Right cardiac atrium (tissue), 5 donors: Measurements from ENCODE around the gene MACROD2. TPM values are rescaled to one million over a fixed set of nuclear protein-coding genes. Genes with fewer than 3 reads are reported as not detected.

Source experiments
- ATAC-seq, 2 donors: fragments of 200-7000 bp; cut with Tn5 transposase; one replicate each; pipeline versions ENCODE4 v1.8.0 to v1.9.1; 2020; ENCODE audit warnings: moderate library complexity in 2 of 2, mild to moderate bottlenecking in 1 of 2
- DNase-seq, 3 donors: peaks; one replicate each; pipeline ENCODE4 v3.0.0-alpha.2; 2020
- H3K27ac ChIP-seq: one replicate; pipeline ENCODE4 v1.5.1; 2013; ENCODE audit warnings: mild to moderate bottlenecking, low read length, control low read depth, moderate library complexity
- H3K27me3 ChIP-seq: one replicate; pipeline ENCODE4 v1.6.1; 2013; ENCODE audit not compliant: control insufficient read depth, insufficient read depth
- H3K4me1 ChIP-seq: one replicate; pipeline ENCODE4 v1.6.1; 2013; ENCODE audit warnings: low read length; ENCODE audit not compliant: control insufficient read depth, insufficient read depth
- H3K4me3 ChIP-seq: one replicate; pipeline ENCODE4 v1.5.1; 2013; ENCODE audit warnings: low read length, control low read depth
- H3K9me3 ChIP-seq: one replicate; pipeline ENCODE4 v1.6.1; 2013; ENCODE audit warnings: low read length; ENCODE audit not compliant: control insufficient read depth
- WGBS: extraction: QIAGEN DNeasy Blood & Tissue Kit; methylation state at CpG from one replicate; pipeline ENCODE4 v1.1.7; 2013; 5-methylcytosine and 5-hydroxymethylcytosine counted together
- intact Hi-C, 4 donors: fragments of 100-400 bp; cut with DNase I; formaldehyde crosslinking; loops; one replicate each; pipeline versions ENCODE4 v1.11.0 to v1.14.0; 2022 to 2023
- polyA plus RNA-seq: library from polyadenylated mRNA; stranded (reverse); fragments of 200-250 nt; gene quantifications from one replicate; pipeline ENCODE4 v1.2.3, GENCODE V29; 2013
- total RNA-seq, 4 donors: library from RNA; stranded (reverse); fragmentation: NEBNext Ultra II Directional; extraction: Animal tissue kit (Norgen Biotek cat#: 25700); gene quantifications; one replicate each; pipeline ENCODE4 v1.2.1, GENCODE V29; 2021
- donor health status: healthy with polysubstance abuse.
- donor health status: DM: no; HTN: yes; CAD: no.
- donor health status: DM: no; HTN: no; CAD: no.
- donor health status: DM: no; HTN: yes; CAD: no; lungs with severe emphysema.
- donor health status: DM: yes; HTN: yes; CAD: no.

The MACROD2 gene
- total and polyA plus RNA-seq, 5 donors: 0.61 to 4.4 (median 2.4) TPM

DNA sequence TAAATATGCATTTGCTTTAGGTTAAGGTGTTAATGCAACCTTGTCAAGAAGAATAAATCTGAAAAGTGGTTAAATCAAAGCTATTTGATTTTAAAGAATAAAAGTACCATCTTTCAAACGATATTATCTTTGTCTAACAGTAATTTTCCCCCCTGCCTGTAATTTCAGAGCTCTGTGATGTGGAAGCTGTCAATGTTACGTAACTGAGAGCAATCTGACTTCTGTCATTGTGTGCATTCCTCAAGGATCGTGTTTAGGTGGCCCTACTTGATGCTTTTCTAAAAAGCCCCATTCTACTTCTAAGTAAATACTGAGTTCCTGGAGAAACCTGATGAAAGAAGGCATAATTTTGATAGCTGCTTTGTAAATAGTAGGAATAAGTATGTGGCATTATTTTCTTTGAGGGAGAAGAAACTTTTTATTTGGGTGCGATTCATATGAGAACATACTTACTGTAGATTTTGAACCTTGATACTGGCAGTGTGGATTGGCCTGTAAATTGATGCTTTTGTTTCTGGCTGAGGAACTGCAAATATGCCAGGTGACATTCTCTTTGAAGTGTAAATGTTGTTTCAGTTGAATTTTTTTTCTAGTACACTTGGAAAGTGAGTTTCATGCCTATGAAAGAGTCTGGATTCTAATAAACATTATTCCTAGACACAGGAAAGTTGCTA lies 871.7 kb downstream of the MACROD2 start:
- WGBS: 64% methylated on average over 4 of the region's 4 CpGs
- intact Hi-C loops: no loop called here

DNA sequence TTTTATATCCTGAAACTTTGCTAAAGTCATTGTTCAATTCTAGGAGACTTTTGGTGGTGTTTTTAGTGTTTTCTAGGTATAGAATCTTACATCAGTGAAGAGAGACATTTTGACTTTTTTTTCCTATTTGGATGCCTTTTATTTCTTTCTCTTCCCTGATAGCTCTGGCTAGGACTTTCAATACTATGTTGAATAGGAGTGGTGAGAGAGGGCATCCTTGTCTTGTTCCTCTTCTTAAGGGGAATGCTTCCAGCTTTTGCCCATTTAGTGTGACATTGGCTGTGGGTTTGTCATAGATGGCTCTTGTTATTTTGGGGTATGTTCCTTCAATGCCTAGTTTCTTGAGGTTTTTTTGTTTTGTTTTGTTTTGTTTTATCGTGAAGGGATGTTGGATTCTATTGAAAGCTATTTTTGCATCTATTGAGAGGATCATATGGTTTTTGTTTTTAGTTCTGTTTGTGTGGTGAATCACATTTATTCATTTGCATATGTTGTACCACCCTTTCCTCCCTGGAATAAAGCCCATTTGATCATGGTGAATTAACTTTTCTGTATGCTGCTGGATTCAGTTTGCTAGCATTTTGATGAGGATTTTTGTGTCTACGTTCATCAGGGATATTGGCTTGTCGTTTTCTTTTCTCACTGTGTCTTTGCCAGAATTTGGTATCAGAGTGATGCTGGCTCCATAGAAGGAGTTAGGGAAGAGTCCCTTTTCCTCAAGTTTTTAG lies 882.1 kb downstream of the MACROD2 start:
- DNase-seq (no peak), ATAC-seq (no peak)
- 59% methylated on average over 3 of the region's 3 CpGs for WGBS
- Histone ChIP-seq H3K27ac (no peak overlapping the region), H3K4me1 (no peaks in the 10 kb centered on the region), H3K27me3 (no peaks in the 10 kb centered on the region), H3K4me3 (no peak overlapping the region), H3K9me3 (no peaks in the 10 kb centered on the region)
- intact Hi-C loops: no loop called here

More for the DNA sequence above, 871.7 kb downstream of the MACROD2 start:
- Histone ChIP-seq H3K27me3 (no peaks in the 10 kb centered on the region), H3K4me1 (no peaks in the 10 kb centered on the region), H3K27ac (no peak overlapping the region), H3K4me3 (no peak overlapping the region), H3K9me3 (no peaks in the 10 kb centered on the region)
- ATAC-seq (no peak), DNase-seq (no peak)

DNA sequence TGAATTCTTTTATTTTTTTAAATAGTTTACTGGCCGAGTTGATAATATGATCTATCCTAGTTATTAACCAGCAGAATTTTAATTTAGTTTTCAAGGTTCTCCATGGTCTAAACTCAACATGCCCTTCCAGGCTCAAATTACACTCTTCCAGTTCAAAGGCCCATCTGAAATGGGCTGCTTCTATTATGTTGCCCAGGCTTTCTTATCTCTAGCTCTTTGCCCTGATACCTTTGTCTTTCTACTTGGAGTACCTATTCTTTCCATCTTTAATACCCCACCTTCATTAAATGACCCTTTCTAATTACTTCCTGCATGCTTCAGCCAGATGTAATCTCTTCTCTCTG lies 883.3 kb downstream of the MACROD2 start:
- intact Hi-C loops: no loop called here
- 82% methylated on average over 1 of the region's 1 CpG for WGBS
- no peak for ATAC-seq
- H3K9me3 ChIP-seq: no peaks in the 10 kb centered on the region
- H3K4me3 ChIP-seq: no peak overlapping the region
- no peaks in the 10 kb centered on the region for H3K27me3 ChIP-seq
- no peak overlapping the region for H3K27ac ChIP-seq
- no peaks in the 10 kb centered on the region for H3K4me1 ChIP-seq
- no peak for DNase-seq

DNA sequence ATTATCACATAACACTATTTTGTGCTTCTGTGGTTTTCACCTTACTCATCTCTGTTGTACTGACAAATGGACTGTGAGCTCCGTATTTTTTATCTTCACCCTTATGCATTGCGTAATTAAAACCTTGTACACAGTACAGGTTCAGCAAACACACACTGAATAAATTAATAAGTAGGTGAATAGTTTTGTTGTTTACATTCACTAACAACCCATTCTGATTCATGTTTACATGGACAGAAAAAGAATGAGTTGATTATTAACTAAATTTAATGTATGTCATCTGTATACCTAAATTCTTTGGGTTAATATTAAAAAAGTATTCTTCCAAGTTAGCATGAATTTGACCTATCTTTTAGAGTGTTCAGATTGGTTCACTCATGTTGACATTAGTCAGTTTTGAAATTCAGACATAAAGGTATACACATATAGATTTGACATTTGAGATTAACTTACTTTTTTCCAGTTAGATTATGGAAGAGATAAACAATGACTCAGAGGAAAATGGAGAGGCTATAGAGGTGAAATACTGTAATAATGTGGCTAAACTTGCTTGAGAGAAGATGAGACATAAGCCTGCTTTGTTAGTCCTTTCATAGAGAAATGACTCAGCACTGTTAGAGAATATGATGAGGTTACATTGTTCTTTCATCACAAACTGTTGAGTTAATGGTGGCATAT lies 883.8 kb downstream of the MACROD2 start:
- Histone ChIP-seq H3K9me3 (no peaks in the 10 kb centered on the region), H3K4me3 (no peak overlapping the region), H3K4me1 (no peaks in the 10 kb centered on the region), H3K27ac (no peak overlapping the region), H3K27me3 (no peaks in the 10 kb centered on the region)
- ATAC-seq (no peak), DNase-seq (no peak)
- WGBS: 86% methylated on average over 2 of the region's 2 CpGs
- intact Hi-C loops: no loop called here

DNA sequence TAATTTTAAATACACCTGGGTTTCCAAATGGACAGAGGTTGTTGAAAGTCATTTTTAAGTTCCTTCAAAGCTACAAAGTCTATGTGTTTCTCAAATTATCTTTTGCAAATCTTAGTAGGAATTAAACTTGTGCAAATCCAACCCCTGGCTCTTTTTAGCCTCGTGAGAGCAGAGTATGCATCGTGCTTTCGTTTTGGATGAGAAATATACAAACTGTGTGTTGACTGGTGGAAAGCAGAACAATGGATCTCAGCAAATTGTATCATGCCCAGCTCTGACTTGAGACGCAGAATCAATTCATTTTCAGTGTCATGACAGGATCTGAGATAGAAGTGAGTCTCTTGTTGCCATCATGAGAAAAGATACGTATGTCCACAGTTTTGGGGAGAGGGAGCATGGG lies 884.5 kb downstream of the MACROD2 start:
- ATAC-seq (no peak), DNase-seq (no peak)
- Histone ChIP-seq H3K27ac (no peak overlapping the region), H3K4me1 (no peaks in the 10 kb centered on the region), H3K27me3 (no peaks in the 10 kb centered on the region), H3K4me3 (no peak overlapping the region), H3K9me3 (no peaks in the 10 kb centered on the region)
- intact Hi-C loops: no loop called here
- 80% methylated on average over 5 of the region's 5 CpGs for WGBS

DNA sequence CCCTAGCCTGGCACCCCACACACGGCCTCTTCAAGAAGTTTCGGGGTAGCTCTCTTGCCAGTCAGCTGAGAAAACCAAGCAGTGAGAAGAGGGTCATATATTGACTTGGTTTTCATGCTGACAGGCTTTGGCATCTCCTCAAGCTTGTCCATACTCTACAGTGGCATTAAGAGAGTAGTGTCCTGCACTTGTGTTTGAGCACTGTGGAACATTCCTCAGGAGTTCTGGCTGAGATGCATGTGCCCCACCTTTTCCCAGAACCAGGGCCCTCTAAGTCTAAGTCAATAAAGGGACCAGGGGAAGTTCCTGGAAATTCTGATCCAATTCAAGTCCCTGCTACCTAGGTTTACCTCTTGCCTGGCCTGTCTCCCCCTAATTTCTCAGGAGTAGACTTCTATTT lies 886.2 kb downstream of the MACROD2 start:
- H3K4me1 ChIP-seq: no peaks in the 10 kb centered on the region
- intact Hi-C loops: no loop called here

DNA sequence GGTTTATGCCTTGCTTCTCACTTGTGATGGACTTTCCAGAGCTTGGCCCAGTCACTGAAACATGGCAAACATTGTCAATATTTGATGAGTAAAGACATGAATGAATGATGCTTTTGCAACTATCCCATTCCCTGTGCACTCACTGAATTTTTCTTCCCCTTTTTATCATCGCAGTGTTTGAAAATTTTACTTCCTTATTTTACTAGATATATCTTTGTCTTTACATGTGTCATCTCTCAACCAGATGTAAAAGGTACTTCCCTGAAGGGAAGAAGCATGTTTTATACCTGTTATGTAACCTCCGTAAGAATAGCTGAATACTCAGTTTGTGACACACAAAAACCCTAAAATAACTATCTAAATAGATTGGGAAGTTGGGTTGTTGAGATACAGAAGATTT lies 886.8 kb downstream of the MACROD2 start:
- Histone ChIP-seq H3K27me3 (no peaks in the 10 kb centered on the region), H3K9me3 (no peaks in the 10 kb centered on the region), H3K4me1 (no peaks in the 10 kb centered on the region), H3K27ac (no peak overlapping the region), H3K4me3 (no peak overlapping the region)
- intact Hi-C loops: no loop called here
- no peak for DNase-seq
- 87% methylated on average over 2 of the region's 2 CpGs for WGBS
- ATAC-seq: no peak

More for the DNA sequence above, 886.2 kb downstream of the MACROD2 start:
- WGBS: 91% methylated on average over 2 of the region's 2 CpGs
- Histone ChIP-seq H3K27ac (no peak overlapping the region), H3K9me3 (no peaks in the 10 kb centered on the region), H3K4me3 (no peak overlapping the region), H3K27me3 (no peaks in the 10 kb centered on the region)
- DNase-seq (no peak), ATAC-seq (no peak)

DNA sequence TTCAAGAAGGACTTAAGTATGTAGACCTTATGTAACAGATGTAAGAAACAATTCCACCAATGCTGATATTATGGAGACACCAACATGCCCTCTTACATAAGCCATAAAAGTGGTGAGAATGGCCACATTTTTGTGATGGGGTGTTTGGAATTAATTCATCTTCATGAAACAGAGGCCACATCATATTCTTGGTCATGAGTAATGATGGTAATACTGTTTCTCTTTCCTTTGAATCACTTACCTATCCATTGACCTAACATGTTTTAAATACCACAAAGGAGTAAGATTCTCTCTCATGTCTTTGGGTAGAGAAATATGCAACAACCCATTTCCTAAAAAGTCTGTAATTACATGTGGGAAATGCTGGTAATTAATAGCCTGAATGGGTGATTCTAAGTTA lies 887.5 kb downstream of the MACROD2 start:
- H3K27me3 ChIP-seq: no peaks in the 10 kb centered on the region
- H3K4me3 ChIP-seq: no peak overlapping the region
- H3K4me1 ChIP-seq: no peaks in the 10 kb centered on the region
- ATAC-seq: no peak
- H3K9me3 ChIP-seq: no peaks in the 10 kb centered on the region
- DNase-seq: no peak
- intact Hi-C loops: no loop called here
- H3K27ac ChIP-seq: no peak overlapping the region

DNA sequence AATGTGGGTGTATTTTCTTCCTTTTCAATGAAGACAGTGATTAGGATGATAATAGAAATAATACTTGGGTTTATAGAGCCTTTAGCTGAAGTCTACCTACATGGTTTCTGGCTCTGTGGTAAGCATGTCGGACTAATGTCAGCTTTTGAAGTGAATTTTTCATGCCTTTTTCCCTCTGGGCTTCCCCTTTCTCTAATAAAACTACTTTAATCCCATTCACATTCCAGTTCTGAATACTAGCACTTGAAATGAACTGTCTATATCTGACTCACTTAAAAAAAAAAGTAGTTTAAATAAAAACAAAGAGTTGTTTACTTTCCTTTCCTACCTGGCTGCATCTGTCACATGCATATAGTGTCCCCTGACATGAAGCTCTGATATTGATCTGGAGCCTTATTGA lies 888.0 kb downstream of the MACROD2 start:
- Histone ChIP-seq H3K27ac (no peak overlapping the region), H3K27me3 (no peaks in the 10 kb centered on the region), H3K9me3 (no peaks in the 10 kb centered on the region), H3K4me3 (no peak overlapping the region), H3K4me1 (no peaks in the 10 kb centered on the region)
- 80% methylated on average over 1 of the region's 1 CpG for WGBS
- no peak for DNase-seq
- intact Hi-C loops: no loop called here
- no peak for ATAC-seq

DNA sequence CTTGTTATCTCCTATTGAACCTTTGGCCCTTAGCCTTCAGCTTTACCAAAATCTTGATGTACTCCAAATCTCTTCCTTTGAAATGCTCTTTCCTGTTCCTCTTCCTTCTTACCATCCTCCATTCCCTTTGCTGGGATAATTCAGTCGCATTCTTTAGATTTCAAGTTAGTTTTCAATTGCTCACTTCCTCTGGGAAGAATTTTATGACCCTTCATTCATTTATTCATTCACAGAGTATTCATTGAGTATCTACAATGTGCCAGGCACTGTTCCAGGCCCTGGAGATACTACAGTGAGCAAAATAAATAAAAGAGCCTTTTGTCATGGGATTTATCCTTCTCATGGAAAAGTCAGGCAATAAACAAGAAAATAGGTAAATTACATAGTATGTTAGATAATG lies 890.3 kb downstream of the MACROD2 start:
- no peak overlapping the region for H3K4me3 ChIP-seq
- intact Hi-C loops: no loop called here
- H3K27ac ChIP-seq: no peak overlapping the region
- no peaks in the 10 kb centered on the region for H3K9me3 ChIP-seq
- 83% methylated on average over 1 of the region's 1 CpG for WGBS
- no peaks in the 10 kb centered on the region for H3K27me3 ChIP-seq
- no peaks in the 10 kb centered on the region for H3K4me1 ChIP-seq
- DNase-seq (no peak), ATAC-seq (no peak)

DNA sequence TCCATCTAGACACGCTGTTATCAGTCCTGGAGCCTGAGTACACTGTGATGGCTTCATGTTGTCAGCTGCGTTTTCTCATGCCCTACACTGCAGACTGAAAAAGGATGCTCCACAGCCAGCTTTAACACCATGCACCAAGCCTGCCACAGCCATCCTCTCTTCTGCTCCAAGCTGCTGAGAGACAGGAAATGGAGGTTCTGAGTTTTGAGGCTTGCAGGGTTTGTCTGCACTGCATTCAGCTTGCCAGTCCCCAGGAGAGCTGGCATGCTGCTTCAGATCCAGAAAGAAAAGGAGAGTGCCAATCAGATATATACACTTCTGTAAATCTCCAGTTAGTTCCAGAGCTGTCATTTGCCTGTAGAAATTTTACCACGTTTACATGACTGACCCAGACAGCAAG lies 892.8 kb downstream of the MACROD2 start:
- intact Hi-C loops: no loop called here
- no peak for DNase-seq
- Histone ChIP-seq H3K9me3 (no peaks in the 10 kb centered on the region), H3K4me3 (no peak overlapping the region), H3K27ac (no peak overlapping the region), H3K4me1 (no peaks in the 10 kb centered on the region), H3K27me3 (no peaks in the 10 kb centered on the region)
- 24% methylated on average over 3 of the region's 3 CpGs for WGBS
- no peak for ATAC-seq
